Colonic mucosa (tissue), 4 donors: ENCODE results near the gene IFI44. TPM values are rescaled to one million over a fixed set of nuclear protein-coding genes. Genes with fewer than 3 reads are reported as not detected.
A peak's percentile ranks its signal among the peaks of the same experiment; 100 is the strongest.

Experiments used
- DNase-seq: peaks from one replicate; pipeline ENCODE4 v3.0.0-alpha.2; 2020
- H3K27ac ChIP-seq: fragments of 200-600 bp; one replicate; pipeline ENCODE4 v1.8.0; 2021
- H3K27me3 ChIP-seq: fragments of 200-600 bp; one replicate; pipeline ENCODE4 v1.8.0; 2021
- H3K36me3 ChIP-seq: fragments of 200-600 bp; one replicate; pipeline ENCODE4 v1.8.0; 2021
- H3K4me1 ChIP-seq: fragments of 200-600 bp; one replicate; pipeline ENCODE4 v1.8.0; 2021; ENCODE audit warnings: mild to moderate bottlenecking
- H3K4me3 ChIP-seq: fragments of 200-600 bp; one replicate; pipeline ENCODE4 v1.8.0; 2021
- H3K9ac ChIP-seq, 2 donors: one replicate each; pipeline ENCODE4 v1.7.0; 2013; ENCODE audit warnings: control low read depth in 2 of 2, low read depth in 2 of 2, low read length in 2 of 2
- H3K9me3 ChIP-seq: fragments of 200-600 bp; one replicate; pipeline ENCODE4 v1.8.0; 2021
- intact Hi-C: fragments of 100-400 bp; cut with DNase I; formaldehyde crosslinking; loops from one replicate; pipeline ENCODE4 v1.14.1; 2022
- total RNA-seq, 2 donors: library from RNA; stranded (reverse); fragmentation: NEBNext Ultra II Directional in 1 of 2; extraction: Animal tissue kit (Norgen Biotek cat#: 25700) in 1 of 2; gene quantifications; one replicate each; pipeline ENCODE4 v1.2.1, GENCODE V29; 2021
- TF ChIP-seq, protein P1 (sequence below): fragments of 200-600 bp; IDR thresholded peaks from one replicate; pipeline ENCODE4 v1.8.0; 2022; ENCODE audit warnings: antibody characterized with exemption, mild to moderate bottlenecking
- donor health status: healthy.
- donor health status: DM: no; HTN: no; CAD: no.
- donor health status: DM: no; HTN: no; CAD: no.

Gene IFI44
- total RNA-seq, 2 donors from 2014 or later = 2.2 to 4.4 TPM

DNA sequence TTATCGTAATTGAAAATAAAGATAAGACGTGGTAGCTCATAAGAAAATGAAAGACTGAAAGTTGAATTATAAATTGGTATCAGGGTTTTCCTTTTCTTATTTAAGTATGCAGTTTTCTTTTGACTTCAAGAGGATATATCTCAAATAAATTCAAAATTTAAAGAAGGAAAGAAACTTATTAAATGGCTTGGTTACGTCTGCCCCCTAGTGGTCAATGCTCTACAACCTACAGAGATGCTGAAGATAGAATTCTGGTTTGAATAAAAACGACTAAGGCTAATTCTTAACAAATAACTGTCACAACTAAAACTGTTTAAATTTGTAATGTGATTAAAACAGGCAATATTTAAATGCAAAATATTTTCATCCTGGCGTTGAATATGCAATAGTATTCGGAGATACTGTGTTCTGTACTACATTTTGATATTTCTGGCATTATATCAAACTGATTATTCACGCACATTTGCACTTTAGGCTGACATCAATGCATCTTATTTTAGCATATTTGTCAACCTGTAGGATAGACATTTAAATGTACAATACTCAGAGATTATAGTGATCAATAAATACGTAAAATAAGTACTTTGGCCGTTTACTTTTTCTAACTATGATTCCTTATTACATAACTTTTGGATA is 26.8 kb downstream of the IFI44 start:
- Histone ChIP-seq H3K9ac (no peak overlapping the region), H3K9me3 (no peaks in the 10 kb centered on the region), H3K27ac (no peak overlapping the region), H3K4me3 (no peak overlapping the region), H3K4me1 (no peaks in the 10 kb centered on the region), H3K36me3 (no peaks in the 10 kb centered on the region), H3K27me3 (no peaks in the 10 kb centered on the region)
- intact Hi-C loops = loop anchor here (2.0 to 5.0 kb wide), 2 partner anchors 60 to 544 kb away; no protein-coding TSS in a partner anchor
- peak; percentile 51 for DNase-seq
- TF ChIP-seq, protein P1, sequence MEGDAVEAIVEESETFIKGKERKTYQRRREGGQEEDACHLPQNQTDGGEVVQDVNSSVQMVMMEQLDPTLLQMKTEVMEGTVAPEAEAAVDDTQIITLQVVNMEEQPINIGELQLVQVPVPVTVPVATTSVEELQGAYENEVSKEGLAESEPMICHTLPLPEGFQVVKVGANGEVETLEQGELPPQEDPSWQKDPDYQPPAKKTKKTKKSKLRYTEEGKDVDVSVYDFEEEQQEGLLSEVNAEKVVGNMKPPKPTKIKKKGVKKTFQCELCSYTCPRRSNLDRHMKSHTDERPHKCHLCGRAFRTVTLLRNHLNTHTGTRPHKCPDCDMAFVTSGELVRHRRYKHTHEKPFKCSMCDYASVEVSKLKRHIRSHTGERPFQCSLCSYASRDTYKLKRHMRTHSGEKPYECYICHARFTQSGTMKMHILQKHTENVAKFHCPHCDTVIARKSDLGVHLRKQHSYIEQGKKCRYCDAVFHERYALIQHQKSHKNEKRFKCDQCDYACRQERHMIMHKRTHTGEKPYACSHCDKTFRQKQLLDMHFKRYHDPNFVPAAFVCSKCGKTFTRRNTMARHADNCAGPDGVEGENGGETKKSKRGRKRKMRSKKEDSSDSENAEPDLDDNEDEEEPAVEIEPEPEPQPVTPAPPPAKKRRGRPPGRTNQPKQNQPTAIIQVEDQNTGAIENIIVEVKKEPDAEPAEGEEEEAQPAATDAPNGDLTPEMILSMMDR = peak; percentile 84

DNA sequence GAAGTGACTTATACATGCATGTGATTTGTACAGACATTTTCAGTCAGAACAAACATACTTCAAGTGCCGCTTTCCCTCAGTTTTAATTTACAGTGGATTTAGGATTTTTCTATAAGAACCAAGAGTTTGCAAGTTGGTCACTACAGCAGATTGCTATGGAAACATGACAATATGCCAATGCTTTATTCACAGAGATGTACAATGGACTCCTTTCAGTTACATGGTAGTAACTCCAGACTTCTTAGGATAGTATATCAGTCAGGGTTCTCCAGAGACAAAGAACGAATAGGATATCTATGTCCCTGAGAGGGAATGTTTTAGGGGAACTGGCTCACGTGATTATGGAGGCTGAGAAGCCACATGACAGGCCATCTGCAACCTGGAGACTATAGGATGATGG is 27.4 kb downstream of the IFI44 start:
- TF ChIP-seq, protein P1 = no peak
- H3K27me3 ChIP-seq = no peaks in the 10 kb centered on the region
- no peaks in the 10 kb centered on the region for H3K4me1 ChIP-seq
- H3K9me3 ChIP-seq = no peaks in the 10 kb centered on the region
- no peak overlapping the region for H3K27ac ChIP-seq
- DNase-seq = no peak
- intact Hi-C loops = loop anchor here (2.0 to 5.0 kb wide), 2 partner anchors 60 to 545 kb away; no protein-coding TSS in a partner anchor
- H3K4me3 ChIP-seq = no peak overlapping the region
- H3K36me3 ChIP-seq = no peaks in the 10 kb centered on the region
- no peak overlapping the region for H3K9ac ChIP-seq

DNA sequence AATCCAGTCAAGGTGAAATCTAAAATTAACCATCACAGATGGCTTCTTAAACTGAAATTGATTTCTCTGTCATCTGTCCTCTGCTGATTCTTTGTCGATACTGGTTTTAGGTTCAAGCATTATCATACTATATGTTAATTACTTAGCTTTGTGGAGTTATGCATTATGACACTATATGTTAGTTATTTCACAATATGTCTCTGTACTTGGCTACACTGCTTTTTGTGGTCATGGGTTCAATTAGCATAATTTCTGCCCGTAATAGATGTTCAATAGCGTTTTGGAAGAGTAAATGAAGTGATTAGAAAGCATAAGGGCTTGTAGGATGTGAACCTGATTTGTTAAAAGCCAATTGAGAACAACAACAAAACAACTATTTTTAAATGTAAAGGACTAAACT is 28.2 kb downstream of the IFI44 start:
- TF ChIP-seq, protein P1 = no peak
- intact Hi-C loops = loop anchor here (2.0 to 5.0 kb wide), 2 partner anchors 61 to 545 kb away; no protein-coding TSS in a partner anchor
- H3K9me3 ChIP-seq = no peaks in the 10 kb centered on the region
- no peak overlapping the region for H3K4me3 ChIP-seq
- H3K36me3 ChIP-seq = no peaks in the 10 kb centered on the region
- no peak overlapping the region for H3K9ac ChIP-seq
- H3K4me1 ChIP-seq = no peaks in the 10 kb centered on the region
- DNase-seq = no peak
- H3K27me3 ChIP-seq = no peaks in the 10 kb centered on the region
- H3K27ac ChIP-seq = no peak overlapping the region

DNA sequence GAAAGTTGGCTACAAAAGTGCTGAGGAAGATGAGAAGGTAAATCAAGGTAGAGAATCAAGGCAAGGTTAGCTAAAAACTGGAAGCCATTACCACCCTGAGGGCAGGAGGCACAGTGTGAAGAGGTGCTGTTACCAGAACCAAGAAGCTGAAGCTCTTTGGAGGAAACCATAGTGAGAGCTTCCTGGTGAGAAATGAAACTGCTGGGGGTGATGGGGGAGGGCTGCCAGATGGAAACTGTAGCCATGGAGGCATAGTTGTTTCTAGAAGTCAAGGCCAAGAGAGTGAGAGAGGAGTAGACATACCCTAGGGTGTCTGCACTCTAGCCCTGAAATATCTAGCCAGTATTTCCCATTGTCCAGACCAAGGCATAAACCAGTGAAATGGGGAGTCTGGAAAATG is 28.7 kb downstream of the IFI44 start:
- TF ChIP-seq, protein P1 = no peak
- H3K27me3 ChIP-seq = no peaks in the 10 kb centered on the region
- intact Hi-C loops = loop anchor here (5.0 kb wide), 1 partner anchor 546 kb away; no protein-coding TSS in a partner anchor
- no peak overlapping the region for H3K4me3 ChIP-seq
- DNase-seq = no peak
- H3K27ac ChIP-seq = no peak overlapping the region
- no peaks in the 10 kb centered on the region for H3K4me1 ChIP-seq
- no peak overlapping the region for H3K9ac ChIP-seq
- H3K36me3 ChIP-seq = no peaks in the 10 kb centered on the region
- H3K9me3 ChIP-seq = no peaks in the 10 kb centered on the region

DNA sequence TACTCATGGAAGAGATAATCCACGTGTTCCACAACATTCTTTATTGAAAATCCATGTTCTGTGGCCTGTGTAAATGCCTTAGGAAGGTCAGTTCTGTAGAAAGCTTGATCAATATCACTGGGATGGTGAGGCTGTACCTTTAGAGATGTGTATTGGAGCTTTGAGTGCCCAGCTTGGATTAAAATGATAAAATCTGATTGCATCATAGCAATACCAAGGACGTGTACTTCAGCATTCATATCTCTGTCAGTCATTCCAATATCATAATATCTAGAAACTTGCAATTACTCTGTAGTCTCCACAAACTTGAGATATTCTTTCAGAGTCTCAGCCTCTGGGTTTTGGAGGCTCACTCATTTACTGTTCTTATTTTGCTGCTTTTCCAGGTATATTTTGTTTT is 31.6 kb downstream of the IFI44 start:
- Histone ChIP-seq H3K36me3 (no peaks in the 10 kb centered on the region), H3K27me3 (no peaks in the 10 kb centered on the region), H3K4me1 (no peaks in the 10 kb centered on the region), H3K27ac (no peak overlapping the region), H3K4me3 (no peak overlapping the region), H3K9me3 (no peaks in the 10 kb centered on the region), H3K9ac (no peak overlapping the region)
- no peak for DNase-seq
- TF ChIP-seq, protein P1 = no peak
- intact Hi-C loops = no loop called here
